IPS-20b (cell line): ENCODE measurements around the gene FILIP1L.

Experiments
- H3K27ac ChIP-seq: one replicate; pipeline ENCODE4 v1.5.1; 2013; ENCODE audit warnings: low read length
- H3K27me3 ChIP-seq: 2 replicates; pipeline ENCODE4 v1.6.1; 2013; ENCODE audit warnings: mild to moderate bottlenecking, low read length, inconsistent platforms; ENCODE audit not compliant: insufficient read depth
- H3K36me3 ChIP-seq: 2 replicates; pipeline ENCODE4 v1.6.1; 2013; ENCODE audit warnings: low read depth, mild to moderate bottlenecking, inconsistent platforms, low read length, moderate library complexity; ENCODE audit not compliant: insufficient read depth
- H3K4me1 ChIP-seq: 2 replicates; pipeline ENCODE4 v1.6.1; 2013; ENCODE audit warnings: mild to moderate bottlenecking, control low read depth, inconsistent platforms, low read length, moderate library complexity; ENCODE audit not compliant: insufficient read depth
- H3K4me3 ChIP-seq: 2 replicates; pipeline ENCODE4 v1.5.1; 2013; ENCODE audit warnings: mild to moderate bottlenecking, low read length, inconsistent platforms
- H3K9ac ChIP-seq: 2 replicates; pipeline ENCODE4 v1.6.1; 2013; ENCODE audit warnings: low read depth, mild to moderate bottlenecking, inconsistent platforms, low read length, moderate library complexity
- H3K9me3 ChIP-seq: 2 replicates; pipeline ENCODE4 v1.6.1; 2013; ENCODE audit warnings: mild to moderate bottlenecking, low read depth, low read length, inconsistent platforms; ENCODE audit not compliant: insufficient read depth

FILIP1L gene

GRCh38 chr3:100149713-100150415 is 35.6 kb upstream of the FILIP1L start:
- H3K9ac ChIP-seq, result no peak overlapping the region
- peaks cover 3% of the 10 kb centered on the region; the same call in 1 of the 2 replicates for H3K9me3 ChIP-seq
- no peak overlapping the region for H3K4me3 ChIP-seq
- H3K36me3 ChIP-seq, result 0 out of 2 replicates have a peak, but pooled peaks cover 3% of the 10 kb centered on the region
- H3K4me1 ChIP-seq, result no peaks in the 10 kb centered on the region
- H3K27me3 ChIP-seq, result no peaks in the 10 kb centered on the region
- H3K27ac ChIP-seq, result no peak overlapping the region

- Histone ChIP-seq H3K9me3 (no peaks in the 10 kb centered on the region), H3K27ac (no peak overlapping the region), H3K4me3 (no peak overlapping the region), H3K36me3 (0 out of 2 replicates have a peak, but pooled peaks cover 3% of the 10 kb centered on the region), H3K27me3 (no peaks in the 10 kb centered on the region), H3K4me1 (no peaks in the 10 kb centered on the region), H3K9ac (no peak overlapping the region)
Observed at GRCh38 chr3:100149130-100149529, 34.8 kb upstream of the FILIP1L start.

GRCh38 chr3:100144255-100144866 is 30.1 kb upstream of the FILIP1L start:
- no peaks in the 10 kb centered on the region for H3K4me1 ChIP-seq
- no peaks in the 10 kb centered on the region for H3K36me3 ChIP-seq
- H3K9me3 ChIP-seq, result peaks cover 9% of the 10 kb centered on the region
- H3K27ac ChIP-seq, result no peak overlapping the region
- H3K9ac ChIP-seq, result no peak overlapping the region
- no peak overlapping the region for H3K4me3 ChIP-seq
- no peaks in the 10 kb centered on the region for H3K27me3 ChIP-seq

- Histone ChIP-seq H3K27ac (no peak overlapping the region), H3K4me3 (no peak overlapping the region), H3K36me3 (no peaks in the 10 kb centered on the region), H3K9ac (no peak overlapping the region), H3K9me3 (peaks cover 9% of the 10 kb centered on the region), H3K27me3 (no peaks in the 10 kb centered on the region), H3K4me1 (no peaks in the 10 kb centered on the region)
Observed at GRCh38 chr3:100141586-100141985, 27.3 kb upstream of the FILIP1L start.

GRCh38 chr3:100140976-100141375 is 26.7 kb upstream of the FILIP1L start:
- Histone ChIP-seq H3K27me3 (no peaks in the 10 kb centered on the region), H3K4me1 (no peaks in the 10 kb centered on the region), H3K36me3 (no peaks in the 10 kb centered on the region), H3K9me3 (peaks cover 9% of the 10 kb centered on the region), H3K9ac (no peak overlapping the region), H3K4me3 (no peak overlapping the region), H3K27ac (no peak overlapping the region)

GRCh38 chr3:100136921-100137320 is 22.6 kb upstream of the FILIP1L start:
- H3K4me1 ChIP-seq, result no peaks in the 10 kb centered on the region
- H3K9me3 ChIP-seq, result no peaks in the 10 kb centered on the region
- H3K9ac ChIP-seq, result no peak overlapping the region
- no peaks in the 10 kb centered on the region for H3K27me3 ChIP-seq
- no peak overlapping the region for H3K4me3 ChIP-seq
- no peak overlapping the region for H3K27ac ChIP-seq
- no peaks in the 10 kb centered on the region for H3K36me3 ChIP-seq

GRCh38 chr3:100131241-100131640 is 16.9 kb upstream of the FILIP1L start:
- Histone ChIP-seq H3K36me3 (no peaks in the 10 kb centered on the region), H3K27ac (no peak overlapping the region), H3K9ac (no peak overlapping the region)

GRCh38 chr3:100129941-100130340 is 15.6 kb upstream of the FILIP1L start:
- Histone ChIP-seq H3K9me3 (no peaks in the 10 kb centered on the region), H3K27ac (no peak overlapping the region), H3K4me3 (no peak overlapping the region), H3K27me3 (no peaks in the 10 kb centered on the region), H3K9ac (no peak overlapping the region), H3K4me1 (no peaks in the 10 kb centered on the region), H3K36me3 (no peaks in the 10 kb centered on the region)

More at GRCh38 chr3:100131241-100131640, 16.9 kb upstream of the FILIP1L start:
- H3K4me3 ChIP-seq, result no peak overlapping the region
- no peaks in the 10 kb centered on the region for H3K4me1 ChIP-seq
- H3K9me3 ChIP-seq, result no peaks in the 10 kb centered on the region
- no peaks in the 10 kb centered on the region for H3K27me3 ChIP-seq

- H3K9ac ChIP-seq, result no peak overlapping the region
- no peak overlapping the region for H3K4me3 ChIP-seq
- no peaks in the 10 kb centered on the region for H3K4me1 ChIP-seq
- no peak overlapping the region for H3K27ac ChIP-seq
- no peaks in the 10 kb centered on the region for H3K9me3 ChIP-seq
- H3K36me3 ChIP-seq, result no peaks in the 10 kb centered on the region
- H3K27me3 ChIP-seq, result no peaks in the 10 kb centered on the region
Observed at GRCh38 chr3:100128565-100128964, 14.3 kb upstream of the FILIP1L start.

GRCh38 chr3:100127792-100128191 is 13.5 kb upstream of the FILIP1L start:
- no peak overlapping the region for H3K27ac ChIP-seq
- no peaks in the 10 kb centered on the region for H3K27me3 ChIP-seq
- no peak overlapping the region for H3K9ac ChIP-seq
- no peaks in the 10 kb centered on the region for H3K36me3 ChIP-seq
- H3K9me3 ChIP-seq, result no peaks in the 10 kb centered on the region
- no peaks in the 10 kb centered on the region; the same call in 1 of the 2 replicates for H3K4me1 ChIP-seq
- no peak overlapping the region for H3K4me3 ChIP-seq

GRCh38 chr3:100125161-100125938 is 11.0 kb upstream of the FILIP1L start:
- Histone ChIP-seq H3K9ac (no peak overlapping the region), H3K9me3 (no peaks in the 10 kb centered on the region), H3K4me3 (no peak overlapping the region), H3K27me3 (no peaks in the 10 kb centered on the region), H3K27ac (no peak overlapping the region), H3K36me3 (no peaks in the 10 kb centered on the region), H3K4me1 (no peaks in the 10 kb centered on the region; the same call in 1 of the 2 replicates)
